AG09319 (cell line): ENCODE measurements around the gene NUB1.

Source experiments
- DNase-seq: peaks from one replicate; pipeline ENCODE4 v3.0.0-alpha.2; 2010; ENCODE audit warnings: low read depth; ENCODE audit errors: extremely low read depth
- TF ChIP-seq, protein P1 (sequence below): IDR thresholded peaks from 2 replicates; pipeline ENCODE4 v1.5.1; 2011; ENCODE audit warnings: low read depth, mild to moderate bottlenecking, inconsistent platforms, low read length, moderate library complexity

The NUB1 gene

DNA sequence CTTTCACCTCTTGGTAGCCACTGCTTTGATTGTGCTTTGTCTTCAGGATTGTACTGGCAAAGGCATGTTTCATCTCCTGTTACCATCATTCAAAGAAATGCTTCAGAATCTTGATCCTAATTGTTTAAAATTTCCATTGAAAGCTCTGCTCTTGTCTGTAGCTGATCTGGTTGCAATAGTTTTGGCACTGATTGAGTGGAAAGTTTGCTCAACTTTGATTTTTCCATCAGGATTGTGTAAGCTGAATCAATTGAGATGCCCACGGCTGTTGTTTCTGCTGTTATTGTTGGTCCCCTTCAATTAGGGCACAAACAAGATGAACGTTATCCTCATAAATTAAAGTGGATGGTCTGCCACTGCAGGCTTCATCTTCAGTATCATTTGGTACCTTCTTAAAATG lies 14.6 kb upstream of the NUB1 start:
- DNase-seq = no peak

DNA sequence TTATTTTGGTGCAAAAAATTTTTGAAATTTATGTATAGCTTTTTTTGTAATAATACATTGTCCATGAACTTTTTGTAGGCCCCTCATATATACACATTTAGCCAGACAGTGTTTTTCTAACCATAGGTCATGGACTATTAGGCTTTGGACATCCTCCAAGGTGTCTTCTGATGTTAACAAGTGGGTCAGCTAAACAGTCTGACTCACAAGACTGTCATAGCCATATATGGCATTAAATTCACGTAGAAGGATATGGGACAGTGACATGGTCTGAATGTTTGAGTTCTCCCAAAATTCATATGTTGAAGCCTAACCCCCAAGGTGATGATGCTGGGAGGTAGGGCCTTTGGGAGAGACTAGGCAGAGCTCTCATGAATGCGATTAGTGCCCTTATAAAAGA lies 14.0 kb upstream of the NUB1 start:
- no peak for DNase-seq
- TF ChIP-seq, protein P1, sequence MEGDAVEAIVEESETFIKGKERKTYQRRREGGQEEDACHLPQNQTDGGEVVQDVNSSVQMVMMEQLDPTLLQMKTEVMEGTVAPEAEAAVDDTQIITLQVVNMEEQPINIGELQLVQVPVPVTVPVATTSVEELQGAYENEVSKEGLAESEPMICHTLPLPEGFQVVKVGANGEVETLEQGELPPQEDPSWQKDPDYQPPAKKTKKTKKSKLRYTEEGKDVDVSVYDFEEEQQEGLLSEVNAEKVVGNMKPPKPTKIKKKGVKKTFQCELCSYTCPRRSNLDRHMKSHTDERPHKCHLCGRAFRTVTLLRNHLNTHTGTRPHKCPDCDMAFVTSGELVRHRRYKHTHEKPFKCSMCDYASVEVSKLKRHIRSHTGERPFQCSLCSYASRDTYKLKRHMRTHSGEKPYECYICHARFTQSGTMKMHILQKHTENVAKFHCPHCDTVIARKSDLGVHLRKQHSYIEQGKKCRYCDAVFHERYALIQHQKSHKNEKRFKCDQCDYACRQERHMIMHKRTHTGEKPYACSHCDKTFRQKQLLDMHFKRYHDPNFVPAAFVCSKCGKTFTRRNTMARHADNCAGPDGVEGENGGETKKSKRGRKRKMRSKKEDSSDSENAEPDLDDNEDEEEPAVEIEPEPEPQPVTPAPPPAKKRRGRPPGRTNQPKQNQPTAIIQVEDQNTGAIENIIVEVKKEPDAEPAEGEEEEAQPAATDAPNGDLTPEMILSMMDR = no peak

More for the DNA sequence above, 14.6 kb upstream of the NUB1 start:
- TF ChIP-seq, protein P1 = no peak

DNA sequence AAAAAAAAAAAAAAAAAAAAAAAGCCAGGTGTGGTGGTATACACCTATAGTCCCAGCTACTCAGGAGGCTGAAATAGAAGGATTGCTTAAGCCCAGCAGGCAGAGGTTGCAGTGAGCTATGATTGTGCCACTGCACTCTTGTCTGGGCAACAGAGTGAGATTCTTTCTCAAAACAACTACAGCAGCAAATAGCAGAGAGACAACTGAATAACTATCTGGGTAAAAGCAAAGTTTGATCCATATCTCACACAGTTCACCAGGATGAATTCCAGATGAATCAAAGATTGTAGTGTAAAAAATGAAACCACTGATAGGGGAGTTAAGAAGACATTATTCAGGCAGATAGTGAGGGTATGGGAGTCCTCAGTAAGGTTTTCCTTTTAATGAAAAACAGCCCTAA lies 11.4 kb upstream of the NUB1 start:
- TF ChIP-seq, protein P1 = no peak
- no peak for DNase-seq

DNA sequence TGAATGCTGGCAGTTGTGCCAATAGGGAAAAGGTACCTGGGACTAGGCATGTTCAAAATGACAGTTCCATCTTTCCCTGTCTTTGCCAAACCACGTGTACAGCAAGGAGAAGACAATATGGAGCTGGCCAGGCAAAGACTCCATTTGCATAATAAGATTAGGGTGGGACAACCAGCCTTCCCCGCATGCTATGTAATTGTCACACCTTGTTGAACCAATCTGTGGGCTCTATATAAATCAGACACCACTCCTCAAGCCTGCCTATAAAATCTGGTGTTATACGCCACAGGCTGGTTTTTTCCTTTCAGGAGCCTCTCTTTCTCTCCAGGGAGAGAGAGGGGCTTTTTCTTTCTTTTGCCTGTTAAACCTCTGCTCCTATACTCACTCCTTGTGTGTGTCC lies 11.0 kb upstream of the NUB1 start:
- TF ChIP-seq, protein P1 = no peak
- no peak for DNase-seq

DNA sequence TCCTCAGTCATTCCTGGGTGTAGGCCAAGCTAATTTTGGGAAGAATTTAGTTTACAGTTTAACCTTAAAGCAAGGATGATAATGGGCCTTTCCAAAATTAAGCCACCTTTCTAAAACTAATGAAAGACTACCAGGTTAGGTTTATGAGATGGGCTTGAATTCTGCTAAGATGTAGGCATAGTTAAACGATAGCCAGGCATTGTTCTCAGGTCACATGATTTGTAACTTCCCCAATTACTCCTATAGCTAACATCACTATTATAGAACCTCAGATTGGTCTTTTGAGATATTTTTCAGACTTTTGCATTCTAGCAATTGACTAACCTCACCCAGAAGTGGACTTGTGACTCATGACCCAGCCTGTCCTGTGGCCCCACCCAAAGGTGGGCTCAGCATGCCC lies 7.0 kb upstream of the NUB1 start:
- DNase-seq = no peak
- TF ChIP-seq, protein P1 = no peak

DNA sequence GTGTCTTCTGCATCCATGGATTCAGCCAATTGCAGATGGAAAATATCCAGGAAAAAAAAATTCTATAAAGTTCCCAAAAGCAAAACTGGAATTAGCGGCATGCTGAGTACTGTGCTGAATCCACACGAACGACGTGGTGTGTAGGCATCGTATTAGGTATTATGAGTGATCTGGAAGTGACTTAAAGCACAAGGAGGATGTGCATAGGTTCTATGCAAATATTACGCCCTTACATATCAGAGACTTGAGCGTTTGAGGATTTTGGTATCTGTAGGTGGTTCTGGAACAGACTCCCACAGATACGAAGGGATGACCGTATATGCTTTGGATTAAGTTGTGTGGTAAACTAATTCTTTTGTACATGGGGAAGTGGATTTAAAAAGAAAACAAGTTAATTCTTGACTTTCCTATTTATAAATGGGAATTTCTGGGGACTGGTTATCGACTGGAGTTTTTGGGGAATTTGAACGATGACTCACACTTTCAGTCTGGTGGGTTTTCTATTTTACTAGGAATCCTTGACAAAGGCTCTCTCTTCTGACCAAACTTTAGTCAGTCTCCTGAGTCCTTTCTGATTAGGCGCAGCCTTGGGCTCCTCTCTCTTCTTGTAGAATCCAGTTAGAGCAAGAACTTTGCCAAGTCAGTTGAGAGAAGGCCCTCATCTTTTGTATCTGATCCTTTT lies 5.4 kb upstream of the NUB1 start:
- TF ChIP-seq, protein P1 = no peak
- DNase-seq = no peak

DNA sequence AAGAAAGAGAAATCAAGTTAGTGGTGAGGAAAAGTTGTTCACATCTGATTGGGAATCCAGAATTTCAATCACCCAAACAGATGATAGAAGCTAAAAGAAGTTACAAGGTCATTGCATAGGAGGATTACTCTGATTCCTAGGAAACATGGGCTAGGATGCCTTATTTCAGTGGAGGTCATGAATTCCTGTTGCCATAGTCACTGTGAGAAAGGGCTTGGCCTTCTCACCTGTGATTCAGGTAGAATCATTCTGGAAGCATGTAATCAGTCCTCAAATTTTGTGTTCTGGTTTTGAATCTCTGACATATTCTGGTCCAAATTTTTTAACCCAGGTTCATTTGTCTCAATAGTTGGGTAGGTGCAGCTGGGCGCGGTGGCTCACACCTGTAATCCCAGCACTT lies 4.3 kb upstream of the NUB1 start:
- TF ChIP-seq, protein P1 = no peak
- no peak for DNase-seq
